ENCODE data around the gene TRAF2.

Gene TRAF2

DNA sequence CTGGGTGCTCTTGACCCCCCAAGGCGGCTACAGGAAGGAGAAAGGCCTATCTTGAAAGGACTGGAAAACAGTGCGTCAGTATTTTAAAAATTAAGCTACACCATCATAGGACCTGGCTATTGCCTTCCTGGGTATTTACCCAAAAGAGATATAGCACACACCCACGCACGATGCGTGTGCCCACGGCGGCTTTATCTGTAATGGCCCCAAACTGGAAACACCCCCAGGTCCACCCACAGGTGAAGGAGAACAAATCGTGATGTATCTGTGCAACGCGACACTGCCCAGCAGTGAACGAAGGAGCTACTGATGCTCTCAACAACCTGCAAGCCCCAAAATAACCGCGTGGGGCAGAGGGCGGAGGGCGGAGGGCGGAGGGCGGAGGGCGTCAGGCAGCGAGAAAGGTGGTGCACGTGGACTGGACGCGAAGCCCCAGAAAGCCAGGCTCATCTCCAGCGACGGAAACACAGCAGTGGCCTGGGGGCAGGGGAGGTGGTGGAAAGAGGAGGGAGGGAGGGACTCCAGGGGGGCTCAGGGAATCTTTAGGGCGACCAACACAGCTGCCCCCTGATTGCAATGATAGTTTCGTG lies 78.6 kb downstream of the TRAF2 start:
- TF ChIP-seq GATA2 (IDR thresholded peaks at IDR 0.05; ENCODE audit: low read depth, low read length) (no peak), GATA3 (IDR thresholded peaks at IDR 0.05; ENCODE audit: low read depth, low read length) (no peak)

GRCh38 chr9:136965771-136966484 lies 79.6 kb downstream of the TRAF2 start:
- TF ChIP-seq GATA2 (IDR thresholded peaks at IDR 0.05; ENCODE audit: low read depth, low read length) = no peak
- TF ChIP-seq GATA3 (IDR thresholded peaks at IDR 0.05; ENCODE audit: low read depth, low read length) = no peak

GRCh38 chr9:136968333-136969127 lies 82.2 kb downstream of the TRAF2 start:
- TF ChIP-seq GATA2 (IDR thresholded peaks at IDR 0.05; ENCODE audit: low read depth, low read length) = no peak
- no peak for TF ChIP-seq GATA3 (IDR thresholded peaks at IDR 0.05; ENCODE audit: low read depth, low read length)

- TF ChIP-seq GATA2 (IDR thresholded peaks at IDR 0.05; ENCODE audit: low read depth, low read length) (no peak), GATA3 (IDR thresholded peaks at IDR 0.05; ENCODE audit: low read depth, low read length) (no peak)
Observed at GRCh38 chr9:136969150-136969549, 82.8 kb downstream of the TRAF2 start.

- TF ChIP-seq GATA2 (IDR thresholded peaks at IDR 0.05; ENCODE audit: low read depth, low read length) = no peak
- TF ChIP-seq GATA3 (IDR thresholded peaks at IDR 0.05; ENCODE audit: low read depth, low read length) = no peak
Observed at GRCh38 chr9:136969774-136970173, 83.5 kb downstream of the TRAF2 start.

DNA sequence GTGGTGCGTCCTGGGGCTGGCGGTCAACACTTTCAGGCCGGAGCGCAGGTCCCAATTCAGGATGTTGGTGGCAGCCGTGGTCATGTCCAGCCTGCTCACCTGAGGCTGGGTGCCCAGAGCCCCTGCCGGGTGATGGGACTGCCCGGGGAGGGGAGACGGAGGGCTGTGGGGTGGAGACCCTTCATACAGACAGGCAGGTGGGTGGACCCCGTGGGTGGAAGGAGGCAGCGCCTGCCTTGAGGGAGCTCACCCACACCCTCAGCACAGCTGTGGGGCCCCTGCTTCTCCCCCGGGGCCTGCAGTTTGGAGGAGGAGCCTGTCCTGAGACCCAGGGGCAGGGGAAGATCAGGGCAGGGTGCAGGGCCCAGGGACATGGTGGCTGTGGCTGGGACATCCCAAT lies 84.0 kb downstream of the TRAF2 start:
- TF ChIP-seq GATA2 (IDR thresholded peaks at IDR 0.05; ENCODE audit: low read depth, low read length) = no peak
- TF ChIP-seq GATA3 (IDR thresholded peaks at IDR 0.05; ENCODE audit: low read depth, low read length) = no peak

- TF ChIP-seq GATA2 (IDR thresholded peaks at IDR 0.05; ENCODE audit: low read depth, low read length) (no peak), GATA3 (IDR thresholded peaks at IDR 0.05; ENCODE audit: low read depth, low read length) (no peak)
Observed at GRCh38 chr9:136971746-136972145, 85.4 kb downstream of the TRAF2 start.

DNA sequence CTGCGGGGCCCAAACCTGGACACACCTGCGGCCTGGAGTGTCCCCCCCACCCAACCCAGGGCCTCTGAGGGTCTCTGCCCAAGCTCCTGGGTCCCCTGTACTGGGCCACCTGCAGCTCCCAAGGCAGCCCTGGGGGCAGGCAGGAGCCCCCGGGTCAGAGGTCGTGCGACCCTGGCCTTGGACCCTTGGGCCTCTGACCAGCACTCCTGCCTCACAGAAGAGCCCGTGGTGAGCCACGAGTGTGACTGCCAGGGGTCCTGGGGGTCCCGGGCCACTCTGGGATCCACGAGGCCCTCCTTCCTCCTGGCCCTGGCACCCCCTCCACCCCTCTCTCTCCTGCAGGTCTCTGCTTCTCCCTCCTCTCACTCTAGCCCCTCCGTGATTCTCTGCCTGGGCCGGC lies 86.0 kb downstream of the TRAF2 start:
- TF ChIP-seq GATA3 (IDR thresholded peaks at IDR 0.05; ENCODE audit: low read depth, low read length) (no peak), GATA2 (IDR thresholded peaks at IDR 0.05; ENCODE audit: low read depth, low read length) (no peak)

GRCh38 chr9:136972743-136973142 lies 86.4 kb downstream of the TRAF2 start:
- TF ChIP-seq GATA3 (IDR thresholded peaks at IDR 0.05; ENCODE audit: low read depth, low read length) (no peak), GATA2 (IDR thresholded peaks at IDR 0.05; ENCODE audit: low read depth, low read length) (no peak)

GRCh38 chr9:136973618-136974617 lies 87.6 kb downstream of the TRAF2 start:
- no peak for TF ChIP-seq GATA3 (IDR thresholded peaks at IDR 0.05; ENCODE audit: low read depth, low read length)
- no peak for TF ChIP-seq GATA2 (IDR thresholded peaks at IDR 0.05; ENCODE audit: low read depth, low read length)

DNA sequence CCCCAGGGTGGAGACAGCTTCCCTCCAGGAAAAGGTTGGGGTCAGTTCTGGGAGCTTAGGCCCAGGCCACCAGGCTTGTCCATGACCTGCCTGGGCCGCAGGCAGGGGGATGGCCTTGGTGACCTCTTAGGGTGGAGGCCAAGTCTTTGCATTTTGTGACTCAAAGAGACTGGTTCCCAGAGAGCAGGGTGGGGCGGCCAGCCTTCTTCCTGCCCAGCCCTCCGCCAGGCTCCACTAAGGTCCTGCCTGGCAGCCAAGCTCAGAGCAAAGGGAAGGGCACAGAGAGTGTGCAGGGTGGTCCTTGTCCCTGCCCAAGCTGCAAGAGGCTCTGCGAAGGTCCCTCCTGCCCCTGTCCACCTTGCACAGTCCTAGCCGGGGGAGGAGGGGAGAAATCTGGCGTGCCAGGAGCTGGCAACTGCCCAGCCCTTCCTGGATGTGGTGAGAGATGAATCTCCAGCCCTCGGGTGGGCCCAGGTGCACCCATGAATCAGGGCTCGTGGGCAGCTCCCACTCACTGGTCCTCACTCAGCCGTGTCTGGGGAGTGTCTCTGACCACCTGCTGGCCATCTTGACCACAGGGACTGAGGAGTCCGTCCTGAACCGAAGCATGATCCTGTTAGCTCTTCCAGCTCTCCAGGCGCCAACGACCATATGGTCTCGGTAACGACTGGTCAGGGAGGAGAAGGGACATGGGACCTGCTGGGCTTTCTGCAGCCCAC lies 88.7 kb downstream of the TRAF2 start:
- no peak for TF ChIP-seq GATA3 (IDR thresholded peaks at IDR 0.05; ENCODE audit: low read depth, low read length)
- no peak for TF ChIP-seq GATA2 (IDR thresholded peaks at IDR 0.05; ENCODE audit: low read depth, low read length)

GRCh38 chr9:136975644-136976043 lies 89.3 kb downstream of the TRAF2 start:
- TF ChIP-seq GATA2 (IDR thresholded peaks at IDR 0.05; ENCODE audit: low read depth, low read length) = no peak
- TF ChIP-seq GATA3 (IDR thresholded peaks at IDR 0.05; ENCODE audit: low read depth, low read length) = no peak

Data from SH-SY5Y (cell line).